ENCODE data around the gene IL23A. TPM values are rescaled to one million over a fixed set of nuclear protein-coding genes. Genes with fewer than 3 reads are reported as not detected.

IL23A gene
- total and polyA plus RNA-seq, 2 of the 13 experiments (the other 11 are each of a cell fraction or from before 2014, with no cell fraction given): 0.33 to 0.35 TPM

- no peak for TF ChIP-seq ZBTB10 (CRISPR knock-in tag; IDR thresholded peaks at IDR 0.05; ENCODE audit: borderline replicate concordance)
- TF ChIP-seq NCOA5 (CRISPR knock-in tag; IDR thresholded peaks at IDR 0.05): no peak
- TF ChIP-seq ZSCAN22 (CRISPR knock-in tag; IDR thresholded peaks at IDR 0.05): peak; percentile 65; the same call in 1 of the 2 replicates
- no peak for TF ChIP-seq ZSCAN25 (CRISPR knock-in tag; IDR thresholded peaks at IDR 0.05)
- no peak for TF ChIP-seq ZNF234 (CRISPR knock-in tag; conservative IDR thresholded peaks at IDR 0.05)
- no peak for TF ChIP-seq HNF4G (IDR thresholded peaks at IDR 0.05; ENCODE audit: borderline replicate concordance, low read depth, low read length)
- no peak for TF ChIP-seq HNF4G (CRISPR knock-in tag; IDR thresholded peaks at IDR 0.05; ENCODE audit: borderline replicate concordance, low read depth)
- peak; percentile 59 for TF ChIP-seq RAD21 (CRISPR knock-in tag; IDR thresholded peaks at IDR 0.05)
- TF ChIP-seq SAP130 (CRISPR knock-in tag; IDR thresholded peaks at IDR 0.05; ENCODE audit: low read depth): peak; percentile 72
- peak; percentile 82; the same call in 1 of the 2 replicates for TF ChIP-seq ELF4 (CRISPR knock-in tag; IDR thresholded peaks at IDR 0.05; ENCODE audit: borderline replicate concordance)
- peak; percentile 64; the same call in 1 of the 2 replicates for TF ChIP-seq ZNF552 (CRISPR knock-in tag; IDR thresholded peaks at IDR 0.05; ENCODE audit: borderline replicate concordance)
- peak; percentile 80 for TF ChIP-seq ZNF414 (CRISPR knock-in tag; IDR thresholded peaks at IDR 0.05)
- no peak for TF ChIP-seq ZNF274 (CRISPR knock-in tag; IDR thresholded peaks at IDR 0.05)
- TF ChIP-seq TBL1XR1 (IDR thresholded peaks at IDR 0.05; ENCODE audit: borderline replicate concordance, low read length, partially characterized antibody): no peak
- TF ChIP-seq XBP1 (CRISPR knock-in tag; IDR thresholded peaks at IDR 0.05): no peak
- TF ChIP-seq ZNF512 (CRISPR knock-in tag; IDR thresholded peaks at IDR 0.05): no peak
- peak; percentile 67; the same call in 1 of the 2 replicates for TF ChIP-seq HINFP (CRISPR knock-in tag; IDR thresholded peaks at IDR 0.05; ENCODE audit: low read depth)
- no peak for TF ChIP-seq ZNF570 (CRISPR knock-in tag; IDR thresholded peaks at IDR 0.05; ENCODE audit: borderline replicate concordance)
Measured at GRCh38 chr12:56299853-56300643, 38.6 kb upstream of the IL23A start, which contains the start of gene CS (continued).

Measured in HepG2 (cell line).